ENCODE results near the gene EIF4G3. TPM values are rescaled to one million over a fixed set of nuclear protein-coding genes. Genes with fewer than 3 reads are reported as not detected.
A peak's percentile ranks its signal among the peaks of the same experiment; 100 is the strongest.

EIF4G3 gene, protein sequence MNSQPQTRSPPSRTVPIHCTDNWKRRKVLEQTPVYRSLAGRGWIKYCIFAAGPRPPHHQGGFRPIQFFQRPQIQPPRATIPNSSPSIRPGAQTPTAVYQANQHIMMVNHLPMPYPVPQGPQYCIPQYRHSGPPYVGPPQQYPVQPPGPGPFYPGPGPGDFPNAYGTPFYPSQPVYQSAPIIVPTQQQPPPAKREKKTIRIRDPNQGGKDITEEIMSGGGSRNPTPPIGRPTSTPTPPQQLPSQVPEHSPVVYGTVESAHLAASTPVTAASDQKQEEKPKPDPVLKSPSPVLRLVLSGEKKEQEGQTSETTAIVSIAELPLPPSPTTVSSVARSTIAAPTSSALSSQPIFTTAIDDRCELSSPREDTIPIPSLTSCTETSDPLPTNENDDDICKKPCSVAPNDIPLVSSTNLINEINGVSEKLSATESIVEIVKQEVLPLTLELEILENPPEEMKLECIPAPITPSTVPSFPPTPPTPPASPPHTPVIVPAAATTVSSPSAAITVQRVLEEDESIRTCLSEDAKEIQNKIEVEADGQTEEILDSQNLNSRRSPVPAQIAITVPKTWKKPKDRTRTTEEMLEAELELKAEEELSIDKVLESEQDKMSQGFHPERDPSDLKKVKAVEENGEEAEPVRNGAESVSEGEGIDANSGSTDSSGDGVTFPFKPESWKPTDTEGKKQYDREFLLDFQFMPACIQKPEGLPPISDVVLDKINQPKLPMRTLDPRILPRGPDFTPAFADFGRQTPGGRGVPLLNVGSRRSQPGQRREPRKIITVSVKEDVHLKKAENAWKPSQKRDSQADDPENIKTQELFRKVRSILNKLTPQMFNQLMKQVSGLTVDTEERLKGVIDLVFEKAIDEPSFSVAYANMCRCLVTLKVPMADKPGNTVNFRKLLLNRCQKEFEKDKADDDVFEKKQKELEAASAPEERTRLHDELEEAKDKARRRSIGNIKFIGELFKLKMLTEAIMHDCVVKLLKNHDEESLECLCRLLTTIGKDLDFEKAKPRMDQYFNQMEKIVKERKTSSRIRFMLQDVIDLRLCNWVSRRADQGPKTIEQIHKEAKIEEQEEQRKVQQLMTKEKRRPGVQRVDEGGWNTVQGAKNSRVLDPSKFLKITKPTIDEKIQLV (N-terminal part only)
- total RNA-seq: 76.0 and 80.9 TPM in 2 replicates
- 37.5 TPM for total RNA-seq (2013)
- polyA plus RNA-seq: 33.6 and 41.1 TPM in 2 replicates
- 28.0 and 37.1 TPM in 2 replicates for polyA minus RNA-seq

- Mint-ChIP-seq H3K4me1 (peaks cover 29% of the 10 kb centered on the region), H3K27ac (peak within 1 kb of the TSS; percentile 96), H3K4me3 (peak within 1 kb of the TSS; percentile 97), H3K9me3 (ENCODE audit: insufficient read depth) (no peaks in the 10 kb centered on the region), H3K27me3 (no peaks in the 10 kb centered on the region)
- peak; percentile 93 for ATAC-seq (ENCODE audit: low read depth)
- H3K79me2 ChIP-seq (ENCODE audit: control insufficient read depth, insufficient read depth, low read length): peaks cover 24% of the 10 kb centered on the region
- peak within 1 kb of the TSS; percentile 99 for H2AFZ ChIP-seq (ENCODE audit: insufficient read depth, low read depth, low read length, poor library complexity, severe bottlenecking)
- H3K4me2 ChIP-seq (replicated peaks; ENCODE audit: low read depth, low read length, poor library complexity, severe bottlenecking): peak within 1 kb of the TSS; percentile 86
- peaks cover 16 to 23% of the 10 kb centered on the region in 2 donors for H3K4me1 ChIP-seq (ENCODE audit: control insufficient read depth in 2 of 2, insufficient read depth in 2 of 2, low read length in 2 of 2)
- TF ChIP-seq EZH2 (IDR thresholded peaks at IDR 0.05; ENCODE audit: borderline replicate concordance, insufficient read depth, low read depth, low read length, poor library complexity, severe bottlenecking): no peak
- TF ChIP-seq CTCF (IDR thresholded peaks at IDR 0.05): no peak
- H4K20me1 ChIP-seq (ENCODE audit: control insufficient read depth, insufficient read depth, low read length, poor library complexity, severe bottlenecking): no peaks in the 10 kb centered on the region
- POLR2A ChIA-PET: no interaction called here
- peak within 1 kb of the TSS; percentile 76 to 96 (median 83) for H3K4me3 ChIP-seq (ENCODE audit: control extremely low read depth in 1 of 5, extremely low read depth in 1 of 5, insufficient read depth in 1 of 5, low read depth in 2 of 5, low read length in 4 of 5)
- DNase-seq: peak; percentile 99
- H3K36me3 ChIP-seq (replicated peaks in 1 of 2; ENCODE audit: control extremely low read depth in 1 of 2, control insufficient read depth in 1 of 2, extremely low read depth in 1 of 2, insufficient read depth in 2 of 2, low read length in 1 of 2): no peaks in the 10 kb centered on the region
- H3K27me3 ChIP-seq (replicated peaks in 1 of 4; ENCODE audit: control extremely low read depth in 1 of 4, control insufficient read depth in 3 of 4, insufficient read depth in 4 of 4, low read length in 3 of 4): no peaks in the 10 kb centered on the region
- 3% methylated on average over 88 of the region's 90 CpGs for WGBS (ENCODE audit: insufficient coverage)
- intact Hi-C loops (cut with micrococcal nuclease): loop anchor here (1.0 to 5.0 kb wide), 2 partner anchors 117 to 1295 kb away; partner anchors contain the start of gene OTUD3
- no peaks in the 10 kb centered on the region for H3K9me3 ChIP-seq (ENCODE audit: control extremely low read depth in 1 of 3, control insufficient read depth in 2 of 3, insufficient read depth in 1 of 3, low read length in 2 of 3)
- peak within 1 kb of the TSS; percentile 73 to 89 for H3K27ac ChIP-seq (ENCODE audit: low read length in 2 of 2)
- CTCF ChIA-PET: no interaction called here
- peak within 1 kb of the TSS; percentile 88 for H3K9ac ChIP-seq (ENCODE audit: low read length)
Measured at GRCh38 chr1:21176586-21177555, at the start of gene EIF4G3. Gene EIF4G3 (minus strand): TSS chr1:21176897. CDS start chr1:21002742, 174,155 bp downstream.
